Measurements from ENCODE around the gene BRPF3.

BRPF3 gene

DNA sequence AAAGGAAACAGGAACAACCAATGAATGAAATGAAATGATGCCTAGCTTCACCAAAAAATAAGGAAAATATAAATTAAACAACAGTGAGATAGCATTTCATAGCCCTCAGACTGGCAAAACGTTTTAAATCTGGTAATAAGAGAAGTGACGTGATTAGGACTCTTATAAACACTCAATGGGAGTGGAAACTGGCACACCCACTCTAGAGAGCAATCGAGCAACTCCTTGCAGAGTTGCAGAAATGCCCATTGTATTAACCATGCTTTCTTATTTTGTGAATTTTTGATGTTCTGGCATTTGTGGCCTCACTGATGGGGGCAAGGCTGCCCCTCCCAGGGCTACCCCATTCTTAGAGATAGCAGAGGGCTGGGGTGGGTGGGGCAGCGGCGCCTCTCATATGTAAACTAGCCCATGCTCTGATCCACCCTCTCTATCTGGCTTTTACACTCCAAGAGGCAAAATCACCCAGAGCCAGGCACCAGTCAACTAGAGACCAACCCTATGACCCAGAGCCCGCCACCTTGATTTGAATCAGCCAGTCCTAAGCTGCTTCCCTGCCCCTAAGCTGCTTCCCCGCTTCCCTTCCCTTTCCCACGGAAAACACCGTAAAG, 67.0 kb downstream of the BRPF3 start:
- Mint-ChIP-seq H3K4me3 (no peak overlapping the region), H3K9me3 (peaks cover 7% of the 10 kb centered on the region), H3K27ac (no peak overlapping the region), H3K36me3 (ENCODE audit: low read depth) (no peaks in the 10 kb centered on the region), H3K27me3 (peaks cover 13% of the 10 kb centered on the region), H3K4me1 (ENCODE audit: low read depth) (no peaks in the 10 kb centered on the region)
- DNase-seq: no peak

DNA sequence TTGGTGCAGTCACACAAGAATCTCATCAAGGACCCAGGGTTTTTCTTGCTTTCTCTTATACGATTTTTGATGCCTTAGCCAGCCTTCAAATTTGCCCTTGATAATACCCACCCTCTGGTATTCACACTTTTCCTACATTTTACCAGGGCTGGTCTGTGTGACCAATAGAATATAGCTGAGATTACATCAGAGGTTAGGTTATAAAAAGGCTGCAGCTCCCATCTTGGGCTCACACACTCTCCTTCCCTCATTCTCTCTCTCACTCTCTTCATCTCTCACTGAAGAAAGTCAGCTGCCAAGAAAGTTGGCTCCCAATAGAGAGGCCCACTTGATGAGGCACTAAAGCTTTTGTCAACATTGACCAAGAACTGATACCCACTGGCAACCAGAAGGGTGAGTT, 69.2 kb downstream of the BRPF3 start:
- peaks cover 16% of the 10 kb centered on the region for H3K27me3 Mint-ChIP-seq
- DNase-seq: no peak
- H3K4me1 Mint-ChIP-seq (ENCODE audit: low read depth): no peaks in the 10 kb centered on the region
- no peak overlapping the region for H3K27ac Mint-ChIP-seq
- no peaks in the 10 kb centered on the region for H3K36me3 Mint-ChIP-seq (ENCODE audit: low read depth)
- H3K9me3 Mint-ChIP-seq: peaks cover 7% of the 10 kb centered on the region
- H3K4me3 Mint-ChIP-seq: no peak overlapping the region

DNA sequence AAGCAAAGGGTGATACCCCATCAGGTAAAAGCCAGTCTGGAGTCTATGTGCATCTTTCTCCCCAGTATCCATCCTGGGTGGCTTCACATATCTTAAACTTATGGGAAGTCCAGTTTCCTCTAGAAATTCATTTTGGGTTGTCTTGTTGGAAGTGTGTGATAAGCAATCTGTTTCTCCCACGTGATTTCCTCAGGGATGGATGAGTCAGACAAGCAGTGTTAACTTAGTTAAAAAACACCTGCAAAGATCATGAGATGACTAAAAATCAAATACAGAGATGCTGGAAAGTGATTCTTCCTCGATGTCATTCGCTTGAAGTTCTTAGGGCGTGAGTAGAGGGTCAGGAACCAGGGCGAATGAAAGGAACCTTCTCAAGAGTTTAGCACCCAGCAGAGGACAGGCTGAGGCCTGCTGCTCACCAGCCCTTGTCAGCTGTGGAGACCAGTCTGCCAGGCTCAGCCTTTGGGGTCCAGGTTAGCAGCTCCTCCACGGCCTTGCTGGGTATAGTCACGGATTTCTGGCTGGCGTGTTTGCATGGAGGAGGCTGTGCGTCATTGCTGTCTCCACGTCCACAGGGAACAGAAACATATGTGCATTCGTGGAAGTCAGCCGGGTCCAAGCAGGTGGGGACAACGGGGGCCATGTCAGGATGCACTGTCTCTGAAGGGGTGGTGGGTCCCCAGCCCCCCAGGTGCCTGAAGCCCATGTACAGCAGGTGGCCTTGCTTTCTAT, 70.5 kb downstream of the BRPF3 start:
- no peak for DNase-seq
- peaks cover 7% of the 10 kb centered on the region for H3K9me3 Mint-ChIP-seq
- H3K27me3 Mint-ChIP-seq: peaks cover 21% of the 10 kb centered on the region
- no peaks in the 10 kb centered on the region for H3K36me3 Mint-ChIP-seq (ENCODE audit: low read depth)
- H3K4me3 Mint-ChIP-seq: no peak overlapping the region
- no peak overlapping the region for H3K27ac Mint-ChIP-seq
- no peaks in the 10 kb centered on the region for H3K4me1 Mint-ChIP-seq (ENCODE audit: low read depth)

DNA sequence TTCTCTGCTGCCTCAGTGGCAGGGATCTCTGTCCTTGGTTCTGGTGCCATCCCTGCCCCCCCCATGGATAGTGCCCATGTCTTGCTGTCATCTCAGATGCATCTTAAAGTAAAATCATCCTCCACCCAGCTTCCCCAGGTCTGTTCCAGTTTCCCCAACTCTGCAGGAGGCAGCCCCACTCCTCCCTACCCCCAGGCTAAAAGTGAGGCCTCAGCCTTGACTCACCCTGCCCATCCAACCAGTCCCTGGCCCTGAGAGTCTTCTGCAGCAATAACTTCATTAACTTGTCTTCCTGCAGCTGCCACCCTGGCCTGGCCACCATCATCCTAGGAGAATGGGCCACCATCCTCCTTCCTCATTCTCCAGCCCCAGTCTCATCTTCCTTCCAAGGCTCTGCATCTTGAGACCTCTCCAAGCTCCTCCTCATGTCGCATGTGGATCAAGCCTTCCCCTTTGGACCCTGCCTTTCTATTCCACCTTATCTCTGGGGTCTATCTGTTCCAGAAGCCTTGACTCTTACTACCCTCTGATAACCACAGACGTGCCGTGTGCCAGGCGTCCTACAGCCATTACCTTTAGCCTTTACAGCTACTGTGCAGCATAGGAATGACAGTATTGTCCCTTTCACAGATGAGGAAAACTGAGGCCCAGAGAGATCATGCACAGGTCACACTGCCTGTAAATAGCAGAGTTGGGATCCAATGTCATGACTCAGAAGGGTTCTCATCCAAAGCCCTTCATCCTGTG, 71.4 kb downstream of the BRPF3 start:
- Mint-ChIP-seq H3K27me3 (peaks cover 23% of the 10 kb centered on the region), H3K36me3 (ENCODE audit: low read depth) (no peaks in the 10 kb centered on the region), H3K4me3 (no peak overlapping the region), H3K27ac (no peak overlapping the region), H3K4me1 (ENCODE audit: low read depth) (no peaks in the 10 kb centered on the region), H3K9me3 (peaks cover 7% of the 10 kb centered on the region)
- DNase-seq: no peak

DNA sequence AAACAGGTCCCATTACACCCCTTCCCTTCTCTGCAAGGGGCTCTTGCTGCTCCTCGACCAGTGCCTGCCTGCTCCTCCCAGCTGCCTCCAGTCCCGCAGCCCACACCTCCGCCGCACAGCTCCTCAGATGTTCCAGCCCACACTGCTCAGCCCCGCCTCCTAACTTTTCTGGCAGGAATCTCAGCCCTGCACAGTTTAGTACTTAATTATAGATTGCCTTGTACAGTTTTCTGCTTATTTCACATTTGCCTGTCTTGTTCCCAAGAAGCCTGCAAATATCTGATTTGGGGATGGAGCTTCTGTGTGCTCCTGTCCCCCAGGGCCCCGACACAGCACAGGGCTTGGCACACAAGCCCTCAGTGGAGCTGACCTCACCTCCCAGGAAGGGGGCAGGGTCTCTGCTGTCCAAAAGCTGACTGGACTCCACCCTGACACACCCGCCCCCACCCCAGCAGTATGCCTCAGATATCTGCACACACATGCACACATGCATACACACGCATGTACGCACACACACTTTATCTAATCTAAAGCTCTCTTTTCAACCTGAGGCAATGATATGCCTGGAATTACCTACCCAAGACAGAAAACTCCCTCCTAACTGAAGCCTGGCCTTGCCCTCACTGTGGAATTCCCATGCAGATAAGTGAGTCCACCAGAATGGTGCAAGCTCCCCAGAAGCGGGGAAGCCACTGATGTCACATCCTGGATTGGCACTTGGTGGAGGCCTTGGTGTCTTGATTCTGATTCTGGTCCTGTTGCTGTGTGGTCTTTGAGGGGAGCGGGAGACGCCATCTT, 72.1 kb downstream of the BRPF3 start:
- H3K27me3 Mint-ChIP-seq: peaks cover 20% of the 10 kb centered on the region
- no peak overlapping the region for H3K4me3 Mint-ChIP-seq
- no peaks in the 10 kb centered on the region for H3K36me3 Mint-ChIP-seq (ENCODE audit: low read depth)
- peaks cover 7% of the 10 kb centered on the region for H3K9me3 Mint-ChIP-seq
- H3K4me1 Mint-ChIP-seq (ENCODE audit: low read depth): no peaks in the 10 kb centered on the region
- DNase-seq: no peak
- no peak overlapping the region for H3K27ac Mint-ChIP-seq

DNA sequence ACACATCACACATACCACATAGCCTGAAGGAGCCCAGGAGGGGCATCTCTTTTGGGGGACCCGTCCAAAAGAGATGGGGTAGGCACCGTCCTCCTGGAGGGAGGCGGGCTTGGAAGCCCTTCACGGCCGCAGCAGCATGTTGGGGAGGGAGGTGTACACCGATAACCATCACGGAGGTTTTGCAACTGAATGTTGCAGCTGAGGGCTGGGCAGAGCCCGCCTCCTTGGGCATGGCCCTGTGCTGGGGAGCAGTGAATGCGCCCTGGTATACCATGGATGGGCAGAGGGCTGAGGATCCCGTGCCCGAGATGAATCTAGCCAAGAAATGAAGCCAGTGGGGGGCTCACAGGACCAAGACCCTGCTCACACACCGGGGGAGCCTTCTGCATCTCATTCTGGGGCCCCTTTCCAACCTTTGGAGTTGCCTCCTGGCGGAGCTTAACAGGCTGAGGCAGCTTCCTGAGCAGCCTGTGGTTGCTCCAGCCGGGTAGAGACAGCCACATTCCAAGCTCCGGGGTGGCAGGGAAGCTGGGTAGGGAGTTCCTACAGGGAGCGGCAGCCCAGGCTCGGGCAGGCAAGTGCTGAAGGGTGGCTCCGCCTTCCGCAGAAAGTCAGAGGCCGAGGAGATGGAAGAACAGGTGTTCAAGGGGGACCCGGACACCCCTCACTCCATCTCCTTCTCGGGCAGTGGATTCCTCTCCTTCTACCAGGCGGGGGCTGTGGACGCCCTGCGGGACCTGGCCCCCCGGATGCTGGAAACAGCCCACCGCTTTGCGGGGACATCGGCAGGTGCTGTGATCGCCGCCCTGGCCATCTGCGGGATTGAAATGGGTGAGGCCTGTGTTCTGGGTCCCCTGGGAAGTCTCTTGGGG, 73.5 kb downstream of the BRPF3 start, which contains the start of gene PNPLA1:
TSS of gene PNPLA1 (plus strand) at position 227 of the 872 bp plus-strand sequence. CDS start at position 627, 400 bp downstream.
- Mint-ChIP-seq H3K9me3 (peaks cover 7% of the 10 kb centered on the region), H3K27ac (no peak within 1 kb of the TSS), H3K27me3 (peaks cover 16% of the 10 kb centered on the region), H3K4me1 (ENCODE audit: low read depth) (no peaks in the 10 kb centered on the region), H3K4me3 (no peak within 1 kb of the TSS), H3K36me3 (ENCODE audit: low read depth) (no peaks in the 10 kb centered on the region)
- DNase-seq: no peak

DNA sequence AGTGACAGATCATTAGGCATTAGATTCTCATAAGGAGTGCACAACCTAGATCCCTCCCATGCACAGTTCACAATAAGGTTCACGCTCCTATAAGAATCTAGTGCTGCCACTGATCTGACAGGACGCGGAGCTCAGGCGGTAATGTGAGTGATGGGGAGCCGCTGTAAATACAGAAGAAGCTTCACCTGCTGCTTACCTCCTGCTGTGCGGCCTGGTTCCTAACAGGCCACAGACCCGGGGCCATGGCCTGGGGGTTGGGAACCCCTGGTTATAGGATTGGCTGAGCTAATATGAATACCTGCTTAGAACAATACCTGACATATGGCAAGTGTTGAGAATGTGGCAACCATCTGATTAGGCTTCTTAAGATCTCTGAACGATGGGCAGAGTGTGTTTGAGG, 75.7 kb downstream of the BRPF3 start:
- peaks cover 16% of the 10 kb centered on the region for H3K27me3 Mint-ChIP-seq
- no peaks in the 10 kb centered on the region for H3K4me1 Mint-ChIP-seq (ENCODE audit: low read depth)
- H3K4me3 Mint-ChIP-seq: no peak overlapping the region
- H3K36me3 Mint-ChIP-seq (ENCODE audit: low read depth): no peaks in the 10 kb centered on the region
- no peaks in the 10 kb centered on the region for H3K9me3 Mint-ChIP-seq
- no peak for DNase-seq
- no peak overlapping the region for H3K27ac Mint-ChIP-seq

DNA sequence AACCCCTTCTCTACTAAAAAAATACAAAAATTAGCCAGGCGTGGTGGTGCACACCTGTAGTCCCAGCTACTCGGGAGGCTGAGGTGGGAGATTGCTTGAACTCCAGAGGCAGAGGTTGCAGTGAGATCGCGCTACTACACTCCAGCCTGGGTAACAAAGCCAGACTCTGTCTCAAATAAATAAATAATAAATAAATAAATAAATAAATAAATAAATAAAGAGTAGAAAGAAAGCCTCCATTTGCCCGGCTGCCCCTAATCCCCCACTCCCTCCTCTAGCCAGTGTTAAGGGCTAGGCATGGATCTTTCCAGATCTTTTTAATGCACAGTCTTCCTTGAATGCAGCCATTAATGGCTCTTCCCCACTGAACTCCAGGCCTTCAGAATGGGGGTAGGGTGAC, 76.5 kb downstream of the BRPF3 start:
- Mint-ChIP-seq H3K27me3 (peaks cover 19% of the 10 kb centered on the region), H3K27ac (no peak overlapping the region), H3K9me3 (no peaks in the 10 kb centered on the region), H3K36me3 (ENCODE audit: low read depth) (no peaks in the 10 kb centered on the region), H3K4me3 (no peak overlapping the region), H3K4me1 (ENCODE audit: low read depth) (no peaks in the 10 kb centered on the region)
- no peak for DNase-seq

DNA sequence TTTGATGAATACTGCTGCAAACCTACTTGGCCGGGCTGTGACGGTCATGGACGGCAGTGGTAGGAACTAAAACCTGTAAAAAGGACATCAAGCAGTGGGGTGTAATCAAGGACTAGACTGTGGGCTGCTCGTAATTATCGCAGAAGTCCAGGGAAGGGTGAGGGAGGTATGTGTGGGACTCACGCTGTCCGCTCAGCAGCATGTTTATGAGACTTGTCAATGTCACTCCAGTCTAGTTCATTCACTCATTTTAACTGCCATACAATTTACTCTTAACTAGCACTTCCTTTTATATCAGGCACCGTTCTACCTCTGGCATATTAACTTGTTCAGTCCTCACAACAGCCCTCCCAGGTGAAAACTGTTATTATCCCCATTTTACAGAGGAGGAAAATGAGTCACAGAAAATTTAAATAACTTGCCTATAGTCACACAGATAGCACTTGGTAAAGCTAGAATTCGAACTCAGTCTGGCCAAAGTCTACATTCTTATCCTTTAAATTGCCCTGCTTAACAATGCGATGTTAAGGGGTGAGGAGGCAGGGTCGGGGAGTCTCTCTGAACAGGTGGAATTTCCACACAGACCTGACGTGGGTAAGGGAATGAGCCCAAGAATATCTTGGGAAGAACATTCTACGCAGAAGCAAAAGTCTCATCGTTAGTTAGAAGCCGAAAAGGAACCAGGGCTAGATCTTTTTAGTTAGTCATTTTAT, 77.4 kb downstream of the BRPF3 start:
- Mint-ChIP-seq H3K9me3 (no peaks in the 10 kb centered on the region), H3K27me3 (peaks cover 19% of the 10 kb centered on the region), H3K4me1 (ENCODE audit: low read depth) (no peaks in the 10 kb centered on the region), H3K27ac (no peak overlapping the region), H3K4me3 (no peak overlapping the region), H3K36me3 (ENCODE audit: low read depth) (no peaks in the 10 kb centered on the region)
- no peak for DNase-seq

DNA sequence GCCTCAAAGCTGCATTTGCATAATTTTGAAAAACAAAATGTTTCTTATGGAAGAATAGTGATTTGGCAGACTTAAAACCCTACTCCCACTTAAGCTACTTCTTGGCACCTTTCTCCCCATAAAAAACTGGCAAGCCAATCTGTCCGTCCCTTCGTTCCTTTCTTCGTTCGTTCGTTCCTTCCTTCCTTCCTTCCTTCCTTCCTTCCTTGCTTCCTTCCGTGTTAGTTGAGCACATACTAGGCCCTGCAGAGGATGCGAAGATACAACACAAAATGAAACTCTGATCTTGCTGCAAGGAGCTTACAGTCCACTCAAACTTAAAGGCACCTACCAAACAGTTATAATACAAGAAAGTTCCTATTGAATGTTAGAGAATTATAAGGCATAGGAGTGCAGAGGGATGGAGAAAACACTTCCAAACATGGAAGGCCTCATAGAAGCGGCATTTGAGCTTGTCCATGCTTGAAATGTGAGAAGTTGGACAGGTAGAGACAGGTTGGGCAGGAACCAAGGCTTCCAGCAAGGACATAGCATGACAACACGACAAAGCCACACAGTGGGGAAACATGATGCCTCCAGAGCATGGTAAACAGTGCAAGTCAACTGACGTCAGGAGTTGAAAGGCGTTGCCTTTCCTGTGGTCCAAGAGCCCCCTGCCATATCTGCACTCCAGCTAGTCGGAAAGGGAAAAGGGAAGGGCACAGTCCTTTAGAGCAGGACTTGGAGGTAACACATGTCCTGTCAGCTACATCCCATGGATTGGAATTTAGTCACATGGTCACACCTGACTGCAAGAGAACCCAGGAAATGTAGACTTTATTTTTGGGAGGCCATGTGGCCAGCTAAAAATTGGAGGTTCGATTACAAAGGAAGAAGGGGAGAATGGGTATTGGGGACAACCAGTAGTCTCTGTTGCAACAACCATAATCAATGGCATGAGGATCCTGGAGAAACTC, 80.3 kb downstream of the BRPF3 start:
- Mint-ChIP-seq H3K36me3 (ENCODE audit: low read depth) (no peaks in the 10 kb centered on the region), H3K27me3 (peaks cover 21% of the 10 kb centered on the region), H3K27ac (no peak overlapping the region), H3K4me3 (no peak overlapping the region), H3K4me1 (ENCODE audit: low read depth) (no peaks in the 10 kb centered on the region), H3K9me3 (no peaks in the 10 kb centered on the region)
- no peak for DNase-seq

DNA sequence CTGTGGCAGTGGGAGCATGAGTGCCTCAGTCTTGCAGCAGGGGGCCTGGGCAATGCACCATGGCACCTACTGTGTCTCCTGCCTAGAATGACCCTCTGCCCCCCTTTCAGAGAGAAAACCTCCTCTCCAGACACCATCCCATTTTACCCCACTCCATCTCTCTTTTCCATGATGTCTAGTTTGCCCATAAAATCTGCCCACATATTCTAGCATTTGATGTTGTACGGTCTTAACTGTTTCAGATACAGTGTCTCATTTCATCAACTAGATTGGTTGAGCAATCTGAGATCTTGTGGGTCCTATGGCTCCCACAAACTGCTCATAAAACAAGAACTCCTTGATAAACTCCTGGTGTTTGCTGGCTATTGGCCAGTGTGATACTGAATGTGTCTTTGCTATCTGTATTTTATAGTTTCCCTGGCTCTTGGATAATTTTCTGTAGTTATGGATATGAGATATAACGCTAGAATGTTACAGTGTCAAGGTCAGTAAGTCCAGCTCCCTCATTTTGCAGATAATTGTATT, 81.5 kb downstream of the BRPF3 start:
- peaks cover 19% of the 10 kb centered on the region for H3K27me3 Mint-ChIP-seq
- DNase-seq: no peak

DNA sequence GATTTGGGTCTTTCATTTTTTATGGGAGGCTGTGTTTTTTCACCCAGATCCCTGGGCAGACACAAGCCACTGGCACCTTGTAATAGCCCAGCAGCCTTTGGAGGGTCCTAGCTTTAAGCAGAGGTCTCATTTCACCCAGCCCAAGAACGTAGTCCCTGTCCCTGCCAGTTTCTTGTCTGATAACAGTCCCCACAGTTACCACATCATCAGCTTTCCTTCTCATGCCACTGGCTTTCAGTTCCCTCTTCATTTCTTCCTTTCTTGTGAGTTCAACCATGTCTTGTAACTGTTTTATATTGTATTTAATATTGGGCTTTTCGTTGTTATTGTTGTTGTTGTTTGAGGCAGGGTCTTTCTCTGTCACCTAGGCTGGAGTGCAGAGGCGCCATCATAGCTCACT, 83.9 kb downstream of the BRPF3 start:
- Mint-ChIP-seq H3K4me3 (no peak overlapping the region), H3K4me1 (ENCODE audit: low read depth) (no peaks in the 10 kb centered on the region), H3K27me3 (peaks cover 40% of the 10 kb centered on the region)

More for the DNA sequence above, 81.5 kb downstream of the BRPF3 start:
- Mint-ChIP-seq H3K36me3 (ENCODE audit: low read depth) (no peaks in the 10 kb centered on the region), H3K4me1 (ENCODE audit: low read depth) (no peaks in the 10 kb centered on the region), H3K27ac (no peak overlapping the region), H3K4me3 (no peak overlapping the region), H3K9me3 (no peaks in the 10 kb centered on the region)

More for the DNA sequence above, 83.9 kb downstream of the BRPF3 start:
- Mint-ChIP-seq H3K27ac (no peak overlapping the region), H3K36me3 (ENCODE audit: low read depth) (no peaks in the 10 kb centered on the region), H3K9me3 (no peaks in the 10 kb centered on the region)
- no peak for DNase-seq
